HepG2 (cell line): ENCODE measurements around the gene SORBS2. TPM values are rescaled to one million over a fixed set of nuclear protein-coding genes. Genes with fewer than 3 reads are reported as not detected.

Experiments
- ATAC-seq: fragments of 200-7000 bp; cut with Tn5 transposase; 3 replicates; pipeline ENCODE4 v1.9.1; 2020; ENCODE audit warnings: mild to moderate bottlenecking, moderate library complexity
- BruUV-seq: library from RNA; stranded (reverse); fragments of 400-500 nt; replicated peaks from 2 replicates; lab custom pipeline; 2021; lab: Mats Ljungman, UMichigan
- CTCF ChIA-PET: fragments of 300-600 bp; formaldehyde crosslinking; extraction: SDS; loops from one replicate; lab custom pipeline; 2021; ENCODE audit warnings: low total read pairs, inconsistent platforms, low intra/inter-chr PET ratio; lab: Yijun Ruan, JAX
- POLR2A ChIA-PET: fragments of 350-600 bp; sonication (Branson Sonifier 250); formaldehyde crosslinking; loops from one replicate; lab custom pipeline; 2020; ENCODE audit warnings: antibody characterized with exemption, inconsistent platforms; lab: Yijun Ruan, JAX
- DNase-seq: peaks from one replicate; pipeline ENCODE4 v3.0.0-alpha.2; 2015; ENCODE audit warnings: low spot score
- FAIRE-seq: peaks from 3 replicates; lab custom pipeline; 2011; peaks lifted over from hg19 to GRCh38; lab: Jason Lieb, UNC
- H2AFZ ChIP-seq: one replicate; pipeline ENCODE4 v1.6.1; 2011; ENCODE audit warnings: low read length, inconsistent platforms
- H3K27ac ChIP-seq: fragments of 300-600 bp; 3 replicates; pipeline ENCODE4 v1.8.0; 2011; ENCODE audit warnings: mixed run types, mild to moderate bottlenecking, mixed read lengths, low read length, inconsistent platforms; ENCODE audit not compliant: insufficient read depth; ENCODE audit errors: extremely low read length
- H3K27me3 ChIP-seq, 2 experiments: fragments of 200-600 bp in 1 of 2; 2 replicates in 1 of 2; 3 replicates in 1 of 2; pipeline versions ENCODE4 v1.6.0 to v1.8.0; 2011; ENCODE audit warnings: low read length in 2 of 2, mild to moderate bottlenecking in 2 of 2, moderate library complexity in 2 of 2, inconsistent platforms in 1 of 2; ENCODE audit not compliant: insufficient read depth in 2 of 2, control insufficient read depth in 1 of 2
- H3K36me3 ChIP-seq, 2 experiments: fragments of 200-600 bp in 1 of 2; replicated peaks in 1 of 2; 2 replicates in 1 of 2; 3 replicates in 1 of 2; pipeline versions ENCODE4 v1.5.1 to v1.8.0; 2011; ENCODE audit warnings: low read length in 2 of 2, inconsistent platforms in 1 of 2; ENCODE audit not compliant: insufficient read depth in 2 of 2, control insufficient read depth in 1 of 2
- H3K4me1 ChIP-seq: 2 replicates; pipeline ENCODE4 v1.5.1; 2012; ENCODE audit warnings: low read length, inconsistent platforms; ENCODE audit not compliant: insufficient read depth
- H3K4me2 ChIP-seq: 2 replicates; pipeline ENCODE4 v1.6.0; 2011; ENCODE audit warnings: low read depth, low read length, inconsistent platforms
- H3K4me3 ChIP-seq, 3 experiments: fragments of 200-600 bp in 1 of 3; sonication (generic), shearing (Covaris generic) in 1 of 3; replicated peaks in 1 of 3; 2 replicates each; pipeline ENCODE4 v1.5.1; 2011 to 2016; ENCODE audit warnings: low read length in 3 of 3, inconsistent platforms in 2 of 3, low read depth in 2 of 3, mild to moderate bottlenecking in 2 of 3, control low read depth in 1 of 3, mixed read lengths in 1 of 3; ENCODE audit not compliant: insufficient read depth in 1 of 3
- H3K79me2 ChIP-seq: one replicate; pipeline ENCODE4 v1.6.1; 2011; ENCODE audit warnings: low read length, inconsistent platforms; ENCODE audit not compliant: insufficient read depth
- H3K9ac ChIP-seq: 2 replicates; pipeline ENCODE4 v1.6.0; 2011; ENCODE audit warnings: mild to moderate bottlenecking, low read depth, low read length, inconsistent platforms; ENCODE audit not compliant: insufficient read depth
- H3K9me3 ChIP-seq: 2 replicates; pipeline ENCODE4 v1.5.1; 2012; ENCODE audit warnings: mild to moderate bottlenecking, low read length
- H4K20me1 ChIP-seq: 2 replicates; pipeline ENCODE4 v1.6.0; 2011; ENCODE audit warnings: inconsistent platforms, mild to moderate bottlenecking, low read length, moderate library complexity; ENCODE audit not compliant: insufficient read depth
- FOXM1 ChIP-seq: sonication (generic); formaldehyde crosslinking; IDR thresholded peaks from 2 replicates; pipeline ENCODE4 v1.5.0; 2020; ENCODE audit warnings: missing genetic modification reagents
- NPAS2 ChIP-seq: sonication (generic); formaldehyde crosslinking; IDR thresholded peaks from 2 replicates; pipeline ENCODE4 v1.8.0; 2022; ENCODE audit warnings: mild to moderate bottlenecking, missing genetic modification reagents, borderline replicate concordance
- SAFB2 ChIP-seq: sonication (generic); formaldehyde crosslinking; IDR thresholded peaks from 2 replicates; pipeline ENCODE4 v1.5.1; 2020; ENCODE audit warnings: missing genetic modification reagents, low read depth, mild to moderate bottlenecking, borderline replicate concordance
- STAG1 ChIP-seq: sonication (generic); formaldehyde crosslinking; IDR thresholded peaks from 2 replicates; pipeline ENCODE4 v1.4.0; 2020; ENCODE audit warnings: missing genetic modification reagents
- WGBS: methylation state at CpG from one replicate; pipeline ENCODE4 v1.1.6; 2017; ENCODE audit warnings: low lambda C conversion rate; 5-methylcytosine and 5-hydroxymethylcytosine counted together
- in situ Hi-C: cut with HindIII; loops from 2 replicates; pipeline ENCODE4 v1.10.0; 2017; ENCODE audit warnings: low pct_unique_long_range_greater_than_20kb; ENCODE audit not compliant: extremely low pct_ligation_motif_present
- intact Hi-C: fragments of 100-400 bp; cut with micrococcal nuclease; formaldehyde crosslinking; loops from one replicate; pipeline ENCODE4 v1.10.0; 2022; ENCODE audit not compliant: unreplicated experiment
- polyA plus RNA-seq, 8 experiments: library from polyadenylated mRNA; depleted of rRNA in 3 of 8; stranded (reverse) in 7 of 8; unstranded in 1 of 8; fragments of >200 nt; fragmentation: Illumina TruSeq in 4 of 8; extraction: Trizol in 4 of 8; gene quantifications; 2 replicates each; pipeline versions ENCODE4 v1.2.1 to v1.2.3, GENCODE V29; 2011 to 2016; ENCODE audit warnings: low read depth in 4 of 8, missing spikeins in 1 of 8, mixed read lengths in 1 of 8; ENCODE audit not compliant: insufficient read depth in 1 of 8
- total RNA-seq, 5 experiments: library from RNA; depleted of rRNA; stranded (reverse); fragments of >200 nt; fragmentation: Illumina TruSeq; extraction: Trizol; gene quantifications; 2 replicates each; pipeline ENCODE4 v1.2.3, GENCODE V29; 2016; ENCODE audit warnings: low read depth in 1 of 5
- TF ChIP-seq, protein P1 (sequence below): sonication (generic); formaldehyde crosslinking; IDR thresholded peaks from 2 replicates; pipeline ENCODE4 v1.5.0; 2020; ENCODE audit warnings: missing genetic modification reagents
- TF ChIP-seq, protein P2 (sequence below): sonication (generic); formaldehyde crosslinking; IDR thresholded peaks from 2 replicates; pipeline ENCODE4 v1.5.0; 2020; ENCODE audit warnings: mild to moderate bottlenecking, missing genetic modification reagents, moderate library complexity
- TF ChIP-seq, protein P3 (sequence below): sonication (generic); formaldehyde crosslinking; IDR thresholded peaks from 2 replicates; pipeline ENCODE4 v1.4.0; 2020; ENCODE audit warnings: missing genetic modification reagents, borderline replicate concordance

The SORBS2 gene
- total and polyA plus RNA-seq, 2 of the 13 experiments (the other 11 are each of a cell fraction or from before 2014, with no cell fraction given) = 25.0 to 80.5 TPM

DNA sequence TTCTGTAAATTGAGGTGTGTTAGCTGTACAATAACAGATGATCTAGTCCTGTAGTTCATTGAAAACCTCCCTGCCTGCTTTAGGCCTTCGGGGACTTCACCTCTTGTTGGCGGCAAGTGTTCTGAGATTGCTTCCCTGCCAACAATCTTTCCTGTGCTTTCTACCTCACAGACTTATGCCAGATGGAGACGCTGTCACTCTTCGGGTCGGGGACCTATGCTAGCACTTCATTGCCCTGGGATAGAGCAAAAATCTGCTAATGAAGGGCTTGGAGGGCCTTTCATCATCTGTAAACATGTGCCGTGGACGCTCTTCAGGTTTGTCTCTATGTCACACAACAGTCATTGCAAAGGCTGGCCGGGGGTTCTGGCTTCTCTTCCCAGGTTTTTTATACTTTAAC lies 272.0 kb downstream of the SORBS2 start:
- no TSS peak for BruUV-seq
- H3K9me3 ChIP-seq = no peaks in the 10 kb centered on the region
- intact Hi-C loops (no loop called here), in situ Hi-C loops (no loop called here)
- no peak overlapping the region for H3K27ac ChIP-seq
- H3K36me3 ChIP-seq = no peaks in the 10 kb centered on the region
- no peaks in the 10 kb centered on the region for H4K20me1 ChIP-seq
- ATAC-seq = no peak
- H3K4me2 ChIP-seq = no peak overlapping the region
- no peak overlapping the region for H3K9ac ChIP-seq
- peaks cover 12% of the 10 kb centered on the region for H3K4me1 ChIP-seq
- H3K27me3 ChIP-seq = peaks cover 0 to 73% of the 10 kb centered on the region in 2 experiments
- ChIA-PET POLR2A (no interaction called here), CTCF (no interaction called here)
- no peak overlapping the region for H3K4me3 ChIP-seq
- no peaks in the 10 kb centered on the region for H3K79me2 ChIP-seq
- no peak overlapping the region for H2AFZ ChIP-seq
- TF ChIP-seq, protein P1, sequence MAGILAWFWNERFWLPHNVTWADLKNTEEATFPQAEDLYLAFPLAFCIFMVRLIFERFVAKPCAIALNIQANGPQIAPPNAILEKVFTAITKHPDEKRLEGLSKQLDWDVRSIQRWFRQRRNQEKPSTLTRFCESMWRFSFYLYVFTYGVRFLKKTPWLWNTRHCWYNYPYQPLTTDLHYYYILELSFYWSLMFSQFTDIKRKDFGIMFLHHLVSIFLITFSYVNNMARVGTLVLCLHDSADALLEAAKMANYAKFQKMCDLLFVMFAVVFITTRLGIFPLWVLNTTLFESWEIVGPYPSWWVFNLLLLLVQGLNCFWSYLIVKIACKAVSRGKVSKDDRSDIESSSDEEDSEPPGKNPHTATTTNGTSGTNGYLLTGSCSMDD (CRISPR knock-in tag) = no peak
- TF ChIP-seq SAFB2 (no peak), NPAS2 (no peak), FOXM1 (CRISPR knock-in tag) (no peak), STAG1 (CRISPR knock-in tag) (peak; percentile 27)
- TF ChIP-seq, protein P2, sequence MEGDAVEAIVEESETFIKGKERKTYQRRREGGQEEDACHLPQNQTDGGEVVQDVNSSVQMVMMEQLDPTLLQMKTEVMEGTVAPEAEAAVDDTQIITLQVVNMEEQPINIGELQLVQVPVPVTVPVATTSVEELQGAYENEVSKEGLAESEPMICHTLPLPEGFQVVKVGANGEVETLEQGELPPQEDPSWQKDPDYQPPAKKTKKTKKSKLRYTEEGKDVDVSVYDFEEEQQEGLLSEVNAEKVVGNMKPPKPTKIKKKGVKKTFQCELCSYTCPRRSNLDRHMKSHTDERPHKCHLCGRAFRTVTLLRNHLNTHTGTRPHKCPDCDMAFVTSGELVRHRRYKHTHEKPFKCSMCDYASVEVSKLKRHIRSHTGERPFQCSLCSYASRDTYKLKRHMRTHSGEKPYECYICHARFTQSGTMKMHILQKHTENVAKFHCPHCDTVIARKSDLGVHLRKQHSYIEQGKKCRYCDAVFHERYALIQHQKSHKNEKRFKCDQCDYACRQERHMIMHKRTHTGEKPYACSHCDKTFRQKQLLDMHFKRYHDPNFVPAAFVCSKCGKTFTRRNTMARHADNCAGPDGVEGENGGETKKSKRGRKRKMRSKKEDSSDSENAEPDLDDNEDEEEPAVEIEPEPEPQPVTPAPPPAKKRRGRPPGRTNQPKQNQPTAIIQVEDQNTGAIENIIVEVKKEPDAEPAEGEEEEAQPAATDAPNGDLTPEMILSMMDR (CRISPR knock-in tag) = peak; percentile 34; the same call in 1 of the 2 replicates
- TF ChIP-seq, protein P3, sequence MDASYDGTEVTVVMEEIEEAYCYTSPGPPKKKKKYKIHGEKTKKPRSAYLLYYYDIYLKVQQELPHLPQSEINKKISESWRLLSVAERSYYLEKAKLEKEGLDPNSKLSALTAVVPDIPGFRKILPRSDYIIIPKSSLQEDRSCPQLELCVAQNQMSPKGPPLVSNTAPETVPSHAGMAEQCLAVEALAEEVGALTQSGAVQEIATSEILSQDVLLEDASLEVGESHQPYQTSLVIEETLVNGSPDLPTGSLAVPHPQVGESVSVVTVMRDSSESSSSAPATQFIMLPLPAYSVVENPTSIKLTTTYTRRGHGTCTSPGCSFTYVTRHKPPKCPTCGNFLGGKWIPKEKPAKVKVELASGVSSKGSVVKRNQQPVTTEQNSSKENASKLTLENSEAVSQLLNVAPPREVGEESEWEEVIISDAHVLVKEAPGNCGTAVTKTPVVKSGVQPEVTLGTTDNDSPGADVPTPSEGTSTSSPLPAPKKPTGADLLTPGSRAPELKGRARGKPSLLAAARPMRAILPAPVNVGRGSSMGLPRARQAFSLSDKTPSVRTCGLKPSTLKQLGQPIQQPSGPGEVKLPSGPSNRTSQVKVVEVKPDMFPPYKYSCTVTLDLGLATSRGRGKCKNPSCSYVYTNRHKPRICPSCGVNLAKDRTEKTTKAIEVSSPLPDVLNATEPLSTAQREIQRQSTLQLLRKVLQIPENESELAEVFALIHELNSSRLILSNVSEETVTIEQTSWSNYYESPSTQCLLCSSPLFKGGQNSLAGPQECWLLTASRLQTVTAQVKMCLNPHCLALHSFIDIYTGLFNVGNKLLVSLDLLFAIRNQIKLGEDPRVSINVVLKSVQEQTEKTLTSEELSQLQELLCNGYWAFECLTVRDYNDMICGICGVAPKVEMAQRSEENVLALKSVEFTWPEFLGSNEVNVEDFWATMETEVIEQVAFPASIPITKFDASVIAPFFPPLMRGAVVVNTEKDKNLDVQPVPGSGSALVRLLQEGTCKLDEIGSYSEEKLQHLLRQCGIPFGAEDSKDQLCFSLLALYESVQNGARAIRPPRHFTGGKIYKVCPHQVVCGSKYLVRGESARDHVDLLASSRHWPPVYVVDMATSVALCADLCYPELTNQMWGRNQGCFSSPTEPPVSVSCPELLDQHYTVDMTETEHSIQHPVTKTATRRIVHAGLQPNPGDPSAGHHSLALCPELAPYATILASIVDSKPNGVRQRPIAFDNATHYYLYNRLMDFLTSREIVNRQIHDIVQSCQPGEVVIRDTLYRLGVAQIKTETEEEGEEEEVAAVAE (CRISPR knock-in tag) = no peak
- DNase-seq = no peak
- WGBS = 29% methylated on average over 8 of the region's 8 CpGs
- FAIRE-seq = no peak
